Sigmoid colon (tissue), 3 donors: ENCODE results near the gene B3GAT2.

Source experiments
- POLR2A ChIP-seq, 2 donors: fragments of 450-650 bp; IDR thresholded peaks; one replicate each; pipeline ENCODE4 v1.6.1; 2016; ENCODE audit warnings: antibody characterized with exemption in 2 of 2, mild to moderate bottlenecking in 2 of 2, moderate library complexity in 2 of 2
- TF ChIP-seq, protein P1 (sequence below), 4 experiments: fragments of 450-650 bp in 3 of 4; fragments of 200-600 bp in 1 of 4; IDR thresholded peaks; one replicate each; pipeline ENCODE4 v1.5.1; 2016 to 2019; ENCODE audit warnings: antibody characterized with exemption in 4 of 4, mild to moderate bottlenecking in 3 of 4, moderate library complexity in 2 of 4

DNA sequence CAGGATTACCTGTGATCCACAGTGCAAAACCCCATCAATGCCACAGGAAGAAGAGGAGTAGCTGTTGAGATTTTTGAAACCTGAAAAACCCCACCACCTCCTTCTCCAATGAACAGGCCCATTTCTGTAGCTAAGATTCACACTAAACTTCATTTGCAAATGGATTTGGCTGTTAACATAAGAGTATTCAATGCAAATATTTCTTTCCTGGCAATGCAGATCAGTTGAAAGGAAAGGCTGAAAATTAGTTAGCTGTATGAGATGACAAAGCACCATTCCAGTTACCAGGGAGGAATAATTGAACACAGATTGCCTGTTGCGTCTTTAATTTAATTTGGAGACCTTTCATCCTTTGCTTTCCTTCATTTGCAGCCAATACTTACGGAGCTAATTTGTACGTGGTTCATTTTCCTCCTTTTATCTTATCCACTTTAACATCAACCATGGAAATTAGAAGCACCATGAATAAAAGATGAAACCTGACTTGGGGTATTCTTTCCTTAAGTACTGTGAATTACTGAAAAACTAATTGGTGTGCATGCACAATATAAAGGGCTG, 4.2 kb downstream of the B3GAT2 start:
- TF ChIP-seq, protein P1, sequence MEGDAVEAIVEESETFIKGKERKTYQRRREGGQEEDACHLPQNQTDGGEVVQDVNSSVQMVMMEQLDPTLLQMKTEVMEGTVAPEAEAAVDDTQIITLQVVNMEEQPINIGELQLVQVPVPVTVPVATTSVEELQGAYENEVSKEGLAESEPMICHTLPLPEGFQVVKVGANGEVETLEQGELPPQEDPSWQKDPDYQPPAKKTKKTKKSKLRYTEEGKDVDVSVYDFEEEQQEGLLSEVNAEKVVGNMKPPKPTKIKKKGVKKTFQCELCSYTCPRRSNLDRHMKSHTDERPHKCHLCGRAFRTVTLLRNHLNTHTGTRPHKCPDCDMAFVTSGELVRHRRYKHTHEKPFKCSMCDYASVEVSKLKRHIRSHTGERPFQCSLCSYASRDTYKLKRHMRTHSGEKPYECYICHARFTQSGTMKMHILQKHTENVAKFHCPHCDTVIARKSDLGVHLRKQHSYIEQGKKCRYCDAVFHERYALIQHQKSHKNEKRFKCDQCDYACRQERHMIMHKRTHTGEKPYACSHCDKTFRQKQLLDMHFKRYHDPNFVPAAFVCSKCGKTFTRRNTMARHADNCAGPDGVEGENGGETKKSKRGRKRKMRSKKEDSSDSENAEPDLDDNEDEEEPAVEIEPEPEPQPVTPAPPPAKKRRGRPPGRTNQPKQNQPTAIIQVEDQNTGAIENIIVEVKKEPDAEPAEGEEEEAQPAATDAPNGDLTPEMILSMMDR (IDR thresholded peaks at IDR 0.05), result no peak
- no peak for TF ChIP-seq POLR2A (IDR thresholded peaks at IDR 0.05)
